K562 (cell line): ENCODE measurements around the gene CAPZB. TPM values are rescaled to one million over a fixed set of nuclear protein-coding genes. Genes with fewer than 3 reads are reported as not detected.
A peak's percentile ranks its signal among the peaks of the same experiment; 100 is the strongest.

Experiments
- ATAC-seq: fragments of 200-7000 bp; cut with Tn5 transposase; 3 replicates; pipeline ENCODE4 v1.9.1; 2020; ENCODE audit warnings: moderate library complexity
- BruUV-seq: library from RNA; stranded (reverse); fragments of 400-500 nt; replicated peaks from 2 replicates; lab custom pipeline; 2021; lab: Mats Ljungman, UMichigan
- CTCF ChIA-PET: fragments of 300-600 bp; formaldehyde crosslinking; extraction: SDS; loops from one replicate; lab custom pipeline; 2021; ENCODE audit warnings: low intra/inter-chr PET ratio; lab: Yijun Ruan, JAX
- POLR2A ChIA-PET: fragments of 300-600, 350-650 bp; sonication (Branson Sonifier 250); formaldehyde crosslinking; extraction: SDS; loops from one replicate; lab custom pipeline; 2021; ENCODE audit warnings: antibody characterized with exemption, inconsistent platforms; lab: Yijun Ruan, JAX
- DNase-seq, 4 experiments: peaks; one replicate each; pipeline versions ENCODE4 v3.0.0 to v3.0.0-alpha.2; 2011 to 2018; ENCODE audit warnings: low spot score in 3 of 4, mixed read lengths in 3 of 4; ENCODE audit errors: extremely low read depth in 1 of 4
- FAIRE-seq: peaks from 2 replicates; lab custom pipeline; 2011; peaks lifted over from hg19 to GRCh38; lab: Jason Lieb, UNC
- H2AFZ ChIP-seq: 2 replicates; pipeline ENCODE4 v1.6.0; 2011; ENCODE audit warnings: low read depth, low read length, control low read depth, inconsistent platforms
- H3K27ac ChIP-seq: fragments of 200-600 bp; 3 replicates; pipeline ENCODE4 v1.8.0; 2011; ENCODE audit warnings: low read depth, mild to moderate bottlenecking, control low read depth, inconsistent platforms, low read length, moderate library complexity, mixed read lengths; ENCODE audit errors: extremely low read depth
- H3K27me3 ChIP-seq, 2 experiments: fragments of 300-600 bp in 1 of 2; 2 replicates in 1 of 2; 3 replicates in 1 of 2; pipeline versions ENCODE4 v1.6.0 to v1.8.0; 2011; ENCODE audit warnings: inconsistent platforms in 2 of 2, low read length in 2 of 2, mild to moderate bottlenecking in 1 of 2, mixed read lengths in 1 of 2, moderate library complexity in 1 of 2; ENCODE audit not compliant: control insufficient read depth in 2 of 2, insufficient read depth in 2 of 2
- H3K36me3 ChIP-seq: fragments of 300-600 bp; 3 replicates; pipeline ENCODE4 v1.8.0; 2011; ENCODE audit warnings: mild to moderate bottlenecking, low read length, inconsistent platforms; ENCODE audit not compliant: control insufficient read depth, insufficient read depth
- H3K4me1 ChIP-seq, 2 experiments: fragments of 200-600 bp in 1 of 2; replicated peaks in 1 of 2; 2 replicates in 1 of 2; 3 replicates in 1 of 2; pipeline versions ENCODE4 v1.5.1 to v1.8.0; 2011; ENCODE audit warnings: inconsistent platforms in 2 of 2, low read length in 2 of 2, mild to moderate bottlenecking in 1 of 2, mixed read lengths in 1 of 2, moderate library complexity in 1 of 2; ENCODE audit not compliant: control insufficient read depth in 2 of 2, insufficient read depth in 2 of 2
- H3K4me2 ChIP-seq: 2 replicates; pipeline ENCODE4 v1.6.1; 2011; ENCODE audit warnings: low read length, control low read depth, inconsistent platforms, mixed read lengths; ENCODE audit not compliant: insufficient read depth
- H3K4me3 ChIP-seq: fragments of 200-600 bp; sonication (generic), shearing (Covaris generic); 2 replicates; pipeline ENCODE4 v1.5.1; 2016; ENCODE audit warnings: control low read depth, inconsistent platforms
- H3K79me2 ChIP-seq: fragments of 200-600 bp; 3 replicates; pipeline ENCODE4 v1.8.0; 2011; ENCODE audit warnings: low read length, inconsistent platforms; ENCODE audit not compliant: control insufficient read depth, insufficient read depth
- H3K9ac ChIP-seq, 2 experiments: 2 replicates each; pipeline versions ENCODE4 v1.6.0 to v1.6.1; 2011; ENCODE audit warnings: low read depth in 2 of 2, low read length in 2 of 2, control low read depth in 1 of 2, inconsistent platforms in 1 of 2, mild to moderate bottlenecking in 1 of 2, mixed read lengths in 1 of 2; ENCODE audit not compliant: insufficient read depth in 1 of 2
- H3K9me1 ChIP-seq: one replicate; pipeline ENCODE4 v1.6.0; 2011; ENCODE audit warnings: inconsistent platforms, mild to moderate bottlenecking, low read length, moderate library complexity; ENCODE audit not compliant: control insufficient read depth, insufficient read depth
- H3K9me3 ChIP-seq: replicated peaks from 2 replicates; pipeline ENCODE4 v1.5.1; 2011; ENCODE audit warnings: low read depth, low read length, inconsistent platforms; ENCODE audit not compliant: control insufficient read depth, insufficient read depth
- H4K20me1 ChIP-seq: replicated peaks from 2 replicates; pipeline ENCODE4 v1.6.1; 2011; ENCODE audit warnings: low read length, inconsistent platforms, mixed read lengths; ENCODE audit not compliant: control insufficient read depth, insufficient read depth
- HMG20B ChIP-seq: fragments of 250-450 bp; sonication (Bioruptor Pico); IDR thresholded peaks from 2 replicates; pipeline ENCODE4 v1.5.0; 2021; ENCODE audit warnings: mild to moderate bottlenecking
- JUNB ChIP-seq: fragments of 450-650 bp; formaldehyde crosslinking; conservative IDR thresholded peaks from 2 replicates; pipeline ENCODE4 v1.4.0; 2020; ENCODE audit warnings: mild to moderate bottlenecking
- STAT5A ChIP-seq: IDR thresholded peaks from 2 replicates; pipeline ENCODE4 v1.6.1; 2012; ENCODE audit warnings: low read length, inconsistent platforms, borderline replicate concordance
- ZNF124 ChIP-seq: sonication (generic); formaldehyde crosslinking; IDR thresholded peaks from 2 replicates; pipeline ENCODE4 v1.8.1; 2022; ENCODE audit warnings: missing genetic modification reagents
- ZNF197 ChIP-seq: fragments of 200-800 bp; sonication (Bioruptor generic); IDR thresholded peaks from 2 replicates; pipeline ENCODE4 v1.6.1; 2016; ENCODE audit warnings: low read depth, missing genetic modification characterization, missing compliant biosample characterization
- ZNF263 ChIP-seq: sonication (generic); formaldehyde crosslinking; IDR thresholded peaks from 2 replicates; pipeline ENCODE4 v1.8.0; 2022; ENCODE audit warnings: mild to moderate bottlenecking, missing genetic modification reagents, borderline replicate concordance
- WGBS: fragments of 100-300 bp; shearing (Covaris generic); methylation state at CpG from one replicate; pipeline ENCODE4 v1.1.6; 2016; ENCODE audit warnings: low coverage, mixed read lengths; ENCODE audit not compliant: insufficient coverage; ENCODE audit errors: missing lambda C conversion rate; 5-methylcytosine and 5-hydroxymethylcytosine counted together
- in situ Hi-C: fragments of 300-500 bp; cut with MboI; formaldehyde crosslinking; loops from 4 replicates; pipeline ENCODE4 v1.15.0; 2018; ENCODE audit warnings: inconsistent platforms, mixed read lengths
- intact Hi-C: fragments of 100-400 bp; cut with micrococcal nuclease; formaldehyde crosslinking; loops from 2 replicates; pipeline ENCODE4 v1.14.2; 2022
- polyA plus RNA-seq, 8 experiments: library from polyadenylated mRNA; depleted of rRNA in 4 of 8; stranded (reverse) in 5 of 8; unstranded in 3 of 8; fragments of >200 nt; fragmentation: Nextera tagmentation in 2 of 8; fragmentation: Illumina TruSeq in 1 of 8; extraction: Ambion mirVana in 2 of 8; extraction: Trizol in 1 of 8; gene quantifications; 2 replicates each; pipeline versions ENCODE4 v1.2.1 to v1.2.3, GENCODE V29; 2011 to 2014; ENCODE audit warnings: inconsistent platforms in 1 of 8, missing spikeins in 1 of 8
- total RNA-seq, 7 experiments: library from RNA; depleted of rRNA in 6 of 7; stranded (reverse); fragments of >200 nt in 6 of 7; fragmentation: Illumina TruSeq in 2 of 7; extraction: Trizol in 2 of 7; gene quantifications; 2 replicates each; pipeline versions ENCODE4 v1.2.1 to v1.2.3, GENCODE V29; 2011 to 2021; ENCODE audit warnings: low replicate concordance in 1 of 7
- TF ChIP-seq, protein P1 (sequence below), 2 experiments: fragments of 450-650 bp; conservative IDR thresholded peaks; 2 replicates each; pipeline ENCODE4 v1.6.1; 2017; ENCODE audit warnings: mild to moderate bottlenecking in 2 of 2, moderate library complexity in 2 of 2
- TF ChIP-seq, protein P2 (sequence below): fragments of 450-650 bp; formaldehyde crosslinking; IDR thresholded peaks from 2 replicates; pipeline ENCODE4 v1.4.0; 2020; ENCODE audit warnings: mild to moderate bottlenecking, mixed read lengths
- TF ChIP-seq, protein P3 (sequence below), 2 experiments: fragments of 450-650 bp; IDR thresholded peaks; 2 replicates each; pipeline ENCODE4 v1.6.1; 2016; ENCODE audit warnings: mild to moderate bottlenecking in 2 of 2, borderline replicate concordance in 1 of 2, low read depth in 1 of 2, moderate library complexity in 1 of 2

CAPZB gene
- total and polyA plus RNA-seq, 9 of the 15 experiments (the other 6 are each of a cell fraction or from before 2014, with no cell fraction given) = 57.6 to 297 (median 125) TPM

DNA sequence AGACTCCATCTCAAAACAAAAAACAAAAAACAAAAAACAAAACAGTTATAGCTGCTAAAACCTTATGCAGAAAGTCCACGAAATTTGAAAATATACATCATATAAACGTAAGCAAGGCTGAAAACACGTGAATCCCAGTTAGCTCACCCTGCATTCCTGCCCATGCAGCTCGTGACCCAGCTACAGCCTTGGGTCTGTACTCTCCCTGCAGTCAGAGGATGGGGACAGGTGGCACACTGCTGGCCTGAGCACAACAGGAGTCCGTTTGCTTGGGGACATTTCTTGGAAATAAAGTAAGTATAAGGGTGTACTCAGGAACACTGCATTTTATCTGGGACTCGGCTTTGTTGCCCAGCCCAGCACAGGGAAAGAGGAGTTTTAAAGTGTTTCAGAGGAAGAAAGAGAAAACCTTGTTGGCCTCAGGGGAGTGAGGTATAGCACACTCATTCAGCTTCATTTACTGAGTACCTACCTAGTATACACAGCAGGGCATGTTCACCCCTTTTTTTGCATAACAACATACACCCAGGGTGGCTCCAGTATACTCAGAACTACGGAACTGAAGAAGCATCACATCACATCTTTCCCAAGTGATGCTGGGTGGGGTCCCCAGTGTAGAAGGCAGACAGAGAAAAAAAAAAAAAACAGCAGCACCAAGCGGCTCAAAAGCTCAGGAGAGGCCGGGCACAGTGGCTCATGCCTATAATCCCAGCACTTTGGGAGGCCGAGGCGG lies 44.1 kb downstream of the CAPZB start:
- Histone ChIP-seq H3K9me1 (no peaks in the 10 kb centered on the region), H3K4me2 (no peak overlapping the region), H3K4me1 (peaks cover 18 to 19% of the 10 kb centered on the region in 2 experiments), H3K36me3 (peaks cover 21% of the 10 kb centered on the region), H3K4me3 (no peak overlapping the region), H2AFZ (no peak overlapping the region), H3K27me3 (no peaks in the 10 kb centered on the region), H3K27ac (no peak overlapping the region), H3K79me2 (peaks cover 79% of the 10 kb centered on the region), H4K20me1 (peaks cover 49% of the 10 kb centered on the region), H3K9ac (peak overlapping the region in 1 of 2 experiments; percentile 57; a peak in 1 of 4 replicates), H3K9me3 (no peaks in the 10 kb centered on the region)
- DNase-seq (no peak), FAIRE-seq (no peak), ATAC-seq (no peak)
- in situ Hi-C loops (no loop called here), intact Hi-C loops (no loop called here)
- ChIA-PET POLR2A (interaction anchor here (1.3 kb wide), 1 partner anchor 24 kb away, joined by 4 read pairs; no protein-coding TSS in a partner anchor), CTCF (no interaction called here)
- WGBS = 85% methylated on average over 11 of the region's 11 CpGs
- no TSS peak for BruUV-seq
- no peak for TF ChIP-seq JUNB (CRISPR knock-in tag)
- TF ChIP-seq ZNF124 (CRISPR knock-in tag) = no peak
- no peak for TF ChIP-seq ZNF263
- TF ChIP-seq, protein P1, sequence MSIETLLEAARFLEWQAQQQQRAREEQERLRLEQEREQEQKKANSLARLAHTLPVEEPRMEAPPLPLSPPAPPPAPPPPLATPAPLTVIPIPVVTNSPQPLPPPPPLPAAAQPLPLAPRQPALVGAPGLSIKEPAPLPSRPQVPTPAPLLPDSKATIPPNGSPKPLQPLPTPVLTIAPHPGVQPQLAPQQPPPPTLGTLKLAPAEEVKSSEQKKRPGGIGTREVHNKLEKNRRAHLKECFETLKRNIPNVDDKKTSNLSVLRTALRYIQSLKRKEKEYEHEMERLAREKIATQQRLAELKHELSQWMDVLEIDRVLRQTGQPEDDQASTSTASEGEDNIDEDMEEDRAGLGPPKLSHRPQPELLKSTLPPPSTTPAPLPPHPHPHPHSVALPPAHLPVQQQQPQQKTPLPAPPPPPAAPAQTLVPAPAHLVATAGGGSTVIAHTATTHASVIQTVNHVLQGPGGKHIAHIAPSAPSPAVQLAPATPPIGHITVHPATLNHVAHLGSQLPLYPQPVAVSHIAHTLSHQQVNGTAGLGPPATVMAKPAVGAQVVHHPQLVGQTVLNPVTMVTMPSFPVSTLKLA (conservative IDR thresholded peaks at IDR 0.05) = no peak
- TF ChIP-seq, protein P2, sequence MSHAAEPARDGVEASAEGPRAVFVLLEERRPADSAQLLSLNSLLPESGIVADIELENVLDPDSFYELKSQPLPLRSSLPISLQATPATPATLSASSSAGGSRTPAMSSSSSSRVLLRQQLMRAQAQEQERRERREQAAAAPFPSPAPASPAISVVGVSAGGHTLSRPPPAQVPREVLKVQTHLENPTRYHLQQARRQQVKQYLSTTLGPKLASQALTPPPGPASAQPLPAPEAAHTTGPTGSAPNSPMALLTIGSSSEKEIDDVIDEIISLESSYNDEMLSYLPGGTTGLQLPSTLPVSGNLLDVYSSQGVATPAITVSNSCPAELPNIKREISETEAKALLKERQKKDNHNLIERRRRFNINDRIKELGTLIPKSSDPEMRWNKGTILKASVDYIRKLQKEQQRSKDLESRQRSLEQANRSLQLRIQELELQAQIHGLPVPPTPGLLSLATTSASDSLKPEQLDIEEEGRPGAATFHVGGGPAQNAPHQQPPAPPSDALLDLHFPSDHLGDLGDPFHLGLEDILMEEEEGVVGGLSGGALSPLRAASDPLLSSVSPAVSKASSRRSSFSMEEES = no peak
- no peak for TF ChIP-seq STAT5A
- TF ChIP-seq ZNF197 = no peak
- TF ChIP-seq, protein P3, sequence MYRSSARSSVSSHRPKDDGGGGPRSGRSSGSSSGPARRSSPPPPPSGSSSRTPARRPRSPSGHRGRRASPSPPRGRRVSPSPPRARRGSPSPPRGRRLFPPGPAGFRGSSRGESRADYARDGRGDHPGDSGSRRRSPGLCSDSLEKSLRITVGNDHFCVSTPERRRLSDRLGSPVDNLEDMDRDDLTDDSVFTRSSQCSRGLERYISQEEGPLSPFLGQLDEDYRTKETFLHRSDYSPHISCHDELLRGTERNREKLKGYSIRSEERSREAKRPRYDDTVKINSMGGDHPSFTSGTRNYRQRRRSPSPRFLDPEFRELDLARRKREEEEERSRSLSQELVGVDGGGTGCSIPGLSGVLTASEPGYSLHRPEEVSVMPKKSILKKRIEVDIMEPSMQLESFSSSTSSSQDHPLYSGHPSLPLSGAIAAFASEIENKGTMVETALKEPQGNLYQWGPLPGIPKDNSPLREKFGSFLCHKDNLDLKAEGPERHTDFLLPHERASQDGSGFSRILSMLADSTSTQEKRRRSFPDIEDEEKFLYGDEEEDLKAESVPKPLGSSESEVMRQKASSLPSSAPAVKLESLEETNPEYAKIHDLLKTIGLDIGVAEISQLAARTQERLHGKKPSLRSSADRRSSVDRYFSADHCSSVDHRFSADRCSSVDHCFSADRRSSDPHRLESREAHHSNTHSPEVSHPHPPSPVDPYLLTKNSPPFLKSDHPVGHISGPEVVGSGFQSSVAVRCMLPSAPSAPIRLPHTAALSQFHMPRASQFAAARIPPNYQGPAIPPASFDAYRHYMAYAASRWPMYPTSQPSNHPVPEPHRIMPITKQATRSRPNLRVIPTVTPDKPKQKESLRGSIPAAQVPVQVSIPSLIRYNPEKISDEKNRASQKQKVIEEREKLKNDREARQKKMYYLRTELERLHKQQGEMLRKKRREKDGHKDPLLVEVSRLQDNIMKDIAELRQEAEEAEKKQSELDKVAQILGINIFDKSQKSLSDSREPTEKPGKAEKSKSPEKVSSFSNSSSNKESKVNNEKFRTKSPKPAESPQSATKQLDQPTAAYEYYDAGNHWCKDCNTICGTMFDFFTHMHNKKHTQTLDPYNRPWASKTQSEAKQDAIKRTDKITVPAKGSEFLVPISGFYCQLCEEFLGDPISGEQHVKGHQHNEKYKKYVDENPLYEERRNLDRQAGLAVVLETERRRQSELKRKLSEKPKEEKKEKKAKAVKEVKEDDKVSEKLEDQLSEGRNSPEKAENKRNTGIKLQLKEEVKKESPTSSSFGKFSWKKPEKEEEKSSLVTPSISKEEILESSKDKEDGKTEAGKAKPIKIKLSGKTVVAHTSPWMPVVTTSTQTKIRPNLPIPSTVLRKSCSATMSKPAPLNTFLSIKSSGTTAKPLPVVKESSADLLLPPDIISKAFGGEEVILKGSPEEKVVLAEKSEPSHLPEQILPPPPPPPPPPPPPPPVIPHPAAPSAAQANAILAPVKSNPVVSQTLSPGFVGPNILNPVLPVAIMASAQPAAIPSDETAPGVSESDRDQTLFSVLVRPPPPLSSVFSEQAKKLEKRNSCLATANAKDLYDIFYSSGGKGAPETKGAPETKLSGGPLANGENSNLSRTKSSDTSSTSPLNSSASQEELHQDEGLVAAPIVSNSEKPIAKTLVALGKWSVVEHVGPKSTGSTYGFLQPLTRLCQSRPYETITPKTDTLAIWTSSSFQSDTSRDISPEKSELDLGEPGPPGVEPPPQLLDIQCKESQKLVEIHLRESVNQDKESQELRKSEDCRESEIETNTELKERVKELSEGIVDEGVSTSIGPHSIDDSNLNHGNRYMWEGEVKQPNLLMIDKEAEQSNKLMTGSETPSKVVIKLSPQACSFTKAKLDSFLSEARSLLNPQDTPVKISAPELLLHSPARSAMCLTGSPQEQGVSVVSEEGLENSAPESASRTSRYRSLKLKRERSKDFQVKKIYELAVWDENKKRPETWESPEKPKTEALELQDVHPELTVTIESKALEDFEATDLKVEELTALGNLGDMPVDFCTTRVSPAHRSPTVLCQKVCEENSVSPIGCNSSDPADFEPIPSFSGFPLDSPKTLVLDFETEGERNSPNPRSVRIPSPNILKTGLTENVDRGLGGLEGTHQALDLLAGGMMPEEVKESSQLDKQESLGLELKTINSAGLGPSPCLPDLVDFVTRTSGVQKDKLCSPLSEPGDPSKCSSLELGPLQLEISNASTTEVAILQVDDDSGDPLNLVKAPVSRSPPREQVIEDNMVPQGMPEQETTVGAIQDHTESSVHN (IDR thresholded peaks at IDR 0.05; ENCODE audit: borderline replicate concordance in 1 of 2, low read depth in 1 of 2) = no peak
- TF ChIP-seq HMG20B (CRISPR knock-in tag) = no peak
